Cardiac fibroblast (primary cell): ENCODE results near the gene NKX2-4.
A peak's percentile ranks its signal among the peaks of the same experiment; 100 is the strongest.

Experiments used
- DNase-seq, 2 donors: peaks; one replicate each; pipeline versions ENCODE4 v3.0.0 to v3.0.0-alpha.2; 2010; ENCODE audit warnings: low read depth in 2 of 2
- H3K4me3 ChIP-seq, 2 donors: replicated peaks in 1 of 2; 1 replicate in 1 of 2; 2 replicates in 1 of 2; pipeline ENCODE4 v1.5.1; 2011; ENCODE audit warnings: low read depth in 2 of 2, low read length in 2 of 2, mild to moderate bottlenecking in 2 of 2, moderate library complexity in 1 of 2
- CTCF ChIP-seq: IDR thresholded peaks from one replicate; pipeline ENCODE4 v1.5.1; 2011; ENCODE audit warnings: low read depth, mild to moderate bottlenecking, low read length, inconsistent platforms

The NKX2-4 gene

GRCh38 chr20:21355981-21356380 is 41.3 kb downstream of the NKX2-4 start:
- DNase-seq: no peak
- no peak overlapping the region for H3K4me3 ChIP-seq
- no peak for TF ChIP-seq CTCF

DNA sequence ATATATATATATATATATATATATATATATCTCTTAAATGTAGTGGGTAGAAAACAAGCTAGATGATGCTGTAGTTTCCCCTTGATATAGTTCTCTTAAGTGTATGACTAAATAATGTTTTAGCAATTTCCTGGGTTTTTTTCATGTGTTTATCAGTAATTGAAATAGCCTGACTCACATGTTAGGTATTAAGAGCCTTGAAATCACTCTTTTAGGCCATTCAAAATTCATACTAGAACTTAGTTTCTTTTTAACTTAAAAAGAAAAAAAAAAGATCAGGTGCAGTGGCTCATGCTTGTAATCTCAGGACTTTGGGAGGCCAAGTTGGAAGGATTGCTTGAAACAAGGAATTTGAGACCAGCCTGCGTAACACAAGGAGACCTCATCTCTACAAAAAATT is 44.1 kb downstream of the NKX2-4 start:
- TF ChIP-seq CTCF: no peak
- H3K4me3 ChIP-seq: no peak overlapping the region
- peak; percentile 75 to 80 for DNase-seq

DNA sequence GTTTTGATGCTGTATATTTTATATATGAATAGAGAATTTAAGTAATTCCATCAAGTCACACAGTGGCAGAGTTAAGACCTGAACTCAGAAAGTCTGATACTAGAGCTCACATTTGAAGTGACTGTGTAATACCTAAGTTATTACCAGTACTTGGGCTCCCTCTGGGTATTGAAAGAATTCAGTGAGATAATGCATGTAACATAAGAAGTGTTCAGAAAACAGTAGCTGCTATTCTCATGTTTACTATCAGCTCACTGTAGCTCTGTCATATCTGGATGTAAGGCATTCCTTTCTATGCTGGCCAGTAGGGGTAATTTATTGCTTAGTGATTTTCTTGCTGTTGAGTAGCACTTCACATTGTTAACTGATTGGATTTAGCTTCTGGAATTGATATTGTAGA is 44.6 kb downstream of the NKX2-4 start:
- no peak overlapping the region for H3K4me3 ChIP-seq
- peak; percentile 73 to 81 for DNase-seq
- TF ChIP-seq CTCF: no peak
